SH-SY5Y (cell line): ENCODE data around the gene KRT71.

ENCODE experiments used
- GATA2 ChIP-seq: IDR thresholded peaks from 2 replicates; pipeline ENCODE4 v1.6.1; 2011; ENCODE audit warnings: mild to moderate bottlenecking, low read depth, low read length
- GATA3 ChIP-seq: IDR thresholded peaks from 2 replicates; pipeline ENCODE4 v1.6.1; 2011; ENCODE audit warnings: low read depth, mild to moderate bottlenecking, low read length, moderate library complexity

DNA sequence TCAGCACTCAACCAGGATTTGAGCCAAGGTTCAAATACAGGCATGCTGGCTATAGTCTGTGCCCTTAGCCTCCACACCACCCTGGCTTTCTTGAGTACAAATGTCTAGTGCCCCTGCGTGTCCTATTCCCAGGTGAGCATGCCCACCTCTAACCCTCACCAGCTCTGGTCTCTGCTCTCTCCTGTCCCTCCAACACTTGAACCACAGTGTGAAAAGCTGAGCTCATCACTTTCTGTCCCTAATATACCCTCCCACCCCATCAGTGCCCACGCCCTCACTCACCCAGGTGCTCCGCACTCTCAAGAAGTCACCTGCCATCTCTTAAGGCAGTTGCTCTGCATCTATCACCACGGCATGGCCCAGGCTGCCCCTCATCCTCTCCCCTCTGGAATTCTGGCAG, 7.0 kb upstream of the KRT71 start:
- TF ChIP-seq GATA3 (no peak), GATA2 (no peak)
